ENCODE results near the gene FANCF.

GRCh38 chr11:22626573-22627239, 1.1 kb upstream of the FANCF start:
- TF ChIP-seq POLR2A (IDR thresholded peaks at IDR 0.05; ENCODE audit: low read depth, low read length): no peak
- TF ChIP-seq POLR2AphosphoS5 (IDR thresholded peaks at IDR 0.05; ENCODE audit: low read depth, low read length): no peak
- no peak for TF ChIP-seq PAX5 (IDR thresholded peaks at IDR 0.05; ENCODE audit: insufficient read depth, low read length, severe bottlenecking)
- TF ChIP-seq POU2F2 (IDR thresholded peaks at IDR 0.05; ENCODE audit: low read depth, low read length): no peak
- TF ChIP-seq SPI1 (IDR thresholded peaks at IDR 0.05; ENCODE audit: low read depth, low read length): peak; percentile 77
- no peak for TF ChIP-seq TAF1 (IDR thresholded peaks at IDR 0.05; ENCODE audit: low read depth, low read length)
